Loucy (cell line): ENCODE measurements around the gene DNAJC5G.

Experiments
- EZH2phosphoT487 ChIP-seq: fragments of 200-600 bp; IDR thresholded peaks from 2 replicates; pipeline ENCODE4 v1.6.1; 2018; ENCODE audit warnings: antibody characterized with exemption, mild to moderate bottlenecking, moderate library complexity, borderline replicate concordance
- TF ChIP-seq, protein P1 (sequence below): fragments of 200-600 bp; sonication (generic); conservative IDR thresholded peaks from 2 replicates; pipeline ENCODE4 v1.5.1; 2014; ENCODE audit warnings: mild to moderate bottlenecking, antibody characterized with exemption, low read length

DNA sequence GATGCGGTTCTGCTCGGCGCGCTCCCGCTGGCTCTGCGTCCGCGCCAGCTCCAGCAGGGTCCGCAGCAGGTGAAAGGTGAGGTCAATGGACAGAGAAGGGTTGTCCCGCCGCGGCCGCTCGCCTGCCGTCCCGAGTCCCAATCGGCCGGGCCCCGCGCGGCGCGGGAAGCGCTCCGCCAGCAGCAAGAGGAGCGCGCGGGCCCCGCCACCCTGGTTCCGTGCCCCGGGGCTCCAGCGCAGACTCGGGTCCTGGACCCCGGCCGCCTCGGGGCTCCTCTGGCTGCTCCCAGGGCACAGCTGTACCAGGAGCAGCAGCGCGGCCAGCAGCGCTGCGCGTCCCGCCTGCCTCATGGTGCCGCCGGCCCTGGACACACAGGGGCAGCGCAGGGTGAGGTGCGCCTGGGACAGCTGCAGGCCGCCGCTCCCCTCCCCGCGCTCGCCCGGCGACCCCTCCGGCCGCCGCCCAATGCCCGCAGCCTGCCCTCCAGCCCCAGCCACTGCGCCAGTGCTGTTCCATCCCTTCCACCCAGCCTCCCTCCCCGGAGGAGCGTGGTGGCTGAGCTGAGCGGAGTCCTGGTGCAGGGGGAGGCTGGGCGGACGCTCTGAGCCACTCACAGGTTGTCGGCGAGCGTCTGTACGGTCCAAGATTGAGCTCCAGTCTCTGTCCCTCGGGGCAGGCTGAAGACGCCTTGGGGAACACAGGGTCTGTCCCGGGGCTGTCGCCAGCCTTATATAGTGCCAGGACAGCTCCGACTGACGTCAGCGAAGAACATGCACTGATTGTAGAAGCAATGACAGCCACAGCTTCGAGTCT lies 32.5 kb downstream of the DNAJC5G start:
- no peak for TF ChIP-seq EZH2phosphoT487
- TF ChIP-seq, protein P1, sequence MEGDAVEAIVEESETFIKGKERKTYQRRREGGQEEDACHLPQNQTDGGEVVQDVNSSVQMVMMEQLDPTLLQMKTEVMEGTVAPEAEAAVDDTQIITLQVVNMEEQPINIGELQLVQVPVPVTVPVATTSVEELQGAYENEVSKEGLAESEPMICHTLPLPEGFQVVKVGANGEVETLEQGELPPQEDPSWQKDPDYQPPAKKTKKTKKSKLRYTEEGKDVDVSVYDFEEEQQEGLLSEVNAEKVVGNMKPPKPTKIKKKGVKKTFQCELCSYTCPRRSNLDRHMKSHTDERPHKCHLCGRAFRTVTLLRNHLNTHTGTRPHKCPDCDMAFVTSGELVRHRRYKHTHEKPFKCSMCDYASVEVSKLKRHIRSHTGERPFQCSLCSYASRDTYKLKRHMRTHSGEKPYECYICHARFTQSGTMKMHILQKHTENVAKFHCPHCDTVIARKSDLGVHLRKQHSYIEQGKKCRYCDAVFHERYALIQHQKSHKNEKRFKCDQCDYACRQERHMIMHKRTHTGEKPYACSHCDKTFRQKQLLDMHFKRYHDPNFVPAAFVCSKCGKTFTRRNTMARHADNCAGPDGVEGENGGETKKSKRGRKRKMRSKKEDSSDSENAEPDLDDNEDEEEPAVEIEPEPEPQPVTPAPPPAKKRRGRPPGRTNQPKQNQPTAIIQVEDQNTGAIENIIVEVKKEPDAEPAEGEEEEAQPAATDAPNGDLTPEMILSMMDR = no peak
